Activated CD4-positive, CD25-positive, alpha-beta regulatory T cell treated with anti-CD3 and anti-CD28 coated beads, Interleukin-2, amount 50 U/mL, for 24 hours (primary cell): ENCODE results near the gene OBI1.

Source experiments
- ATAC-seq, 2 donors: fragments of 150-1000 bp; cut with Tn5 transposase; one replicate each; pipeline ENCODE4 v1.10.0; 2021; ENCODE audit warnings: mild to moderate bottlenecking in 1 of 2, moderate library complexity in 1 of 2

OBI1 gene

DNA sequence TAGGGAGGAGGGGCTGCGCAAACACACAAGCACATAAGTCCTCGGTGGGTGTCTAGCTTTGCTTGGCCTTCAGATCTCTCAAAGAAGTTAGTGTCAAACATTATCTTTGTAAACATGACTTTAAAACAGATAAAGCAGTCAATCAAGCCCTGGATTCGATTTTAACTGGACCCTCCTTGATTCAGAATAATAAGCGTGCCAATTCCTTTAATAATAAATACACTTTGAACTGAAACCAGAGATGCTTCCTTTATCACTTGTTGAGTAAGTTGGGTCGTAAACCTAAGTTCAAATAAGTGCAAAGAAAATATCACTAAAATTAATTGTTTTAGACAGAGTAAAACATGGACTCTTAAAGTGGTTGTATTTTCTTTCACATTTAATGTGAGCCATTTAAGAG is 86.5 kb downstream of the OBI1 start:
- no peak for ATAC-seq

- no peak for ATAC-seq
These were observed 89.9 kb downstream of the OBI1 start for GRCh38 chr13:78569029-78569428.

DNA sequence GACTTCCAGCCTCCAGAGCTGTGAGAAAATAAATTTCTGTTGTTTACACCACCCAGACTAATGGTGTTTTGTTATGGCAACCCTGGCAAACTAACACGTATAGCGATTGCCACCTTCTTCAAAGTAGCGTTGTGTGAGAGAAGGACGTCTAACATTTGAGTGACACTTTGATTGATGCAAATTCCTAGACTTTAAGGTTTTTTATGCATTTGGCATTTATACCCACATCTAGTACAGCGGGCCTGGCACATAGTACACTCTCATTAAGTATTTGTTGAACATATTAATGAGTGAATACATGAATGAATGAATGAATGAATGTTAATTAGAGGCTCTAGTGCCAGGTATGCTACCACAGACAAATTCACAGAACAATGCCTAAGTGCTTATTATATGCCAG is 92.3 kb downstream of the OBI1 start:
- ATAC-seq: no peak
